Kidney capillary endothelial cell (primary cell): Measurements from ENCODE around the gene LRIG1.

Source experiments
- DNase-seq: peaks from one replicate; pipeline ENCODE4 v3.0.0-alpha.2; 2018; ENCODE audit warnings: low spot score

Gene LRIG1, protein sequence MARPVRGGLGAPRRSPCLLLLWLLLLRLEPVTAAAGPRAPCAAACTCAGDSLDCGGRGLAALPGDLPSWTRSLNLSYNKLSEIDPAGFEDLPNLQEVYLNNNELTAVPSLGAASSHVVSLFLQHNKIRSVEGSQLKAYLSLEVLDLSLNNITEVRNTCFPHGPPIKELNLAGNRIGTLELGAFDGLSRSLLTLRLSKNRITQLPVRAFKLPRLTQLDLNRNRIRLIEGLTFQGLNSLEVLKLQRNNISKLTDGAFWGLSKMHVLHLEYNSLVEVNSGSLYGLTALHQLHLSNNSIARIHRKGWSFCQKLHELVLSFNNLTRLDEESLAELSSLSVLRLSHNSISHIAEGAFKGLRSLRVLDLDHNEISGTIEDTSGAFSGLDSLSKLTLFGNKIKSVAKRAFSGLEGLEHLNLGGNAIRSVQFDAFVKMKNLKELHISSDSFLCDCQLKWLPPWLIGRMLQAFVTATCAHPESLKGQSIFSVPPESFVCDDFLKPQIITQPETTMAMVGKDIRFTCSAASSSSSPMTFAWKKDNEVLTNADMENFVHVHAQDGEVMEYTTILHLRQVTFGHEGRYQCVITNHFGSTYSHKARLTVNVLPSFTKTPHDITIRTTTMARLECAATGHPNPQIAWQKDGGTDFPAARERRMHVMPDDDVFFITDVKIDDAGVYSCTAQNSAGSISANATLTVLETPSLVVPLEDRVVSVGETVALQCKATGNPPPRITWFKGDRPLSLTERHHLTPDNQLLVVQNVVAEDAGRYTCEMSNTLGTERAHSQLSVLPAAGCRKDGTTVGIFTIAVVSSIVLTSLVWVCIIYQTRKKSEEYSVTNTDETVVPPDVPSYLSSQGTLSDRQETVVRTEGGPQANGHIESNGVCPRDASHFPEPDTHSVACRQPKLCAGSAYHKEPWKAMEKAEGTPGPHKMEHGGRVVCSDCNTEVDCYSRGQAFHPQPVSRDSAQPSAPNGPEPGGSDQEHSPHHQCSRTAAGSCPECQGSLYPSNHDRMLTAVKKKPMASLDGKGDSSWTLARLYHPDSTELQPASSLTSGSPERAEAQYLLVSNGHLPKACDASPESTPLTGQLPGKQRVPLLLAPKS

DNA sequence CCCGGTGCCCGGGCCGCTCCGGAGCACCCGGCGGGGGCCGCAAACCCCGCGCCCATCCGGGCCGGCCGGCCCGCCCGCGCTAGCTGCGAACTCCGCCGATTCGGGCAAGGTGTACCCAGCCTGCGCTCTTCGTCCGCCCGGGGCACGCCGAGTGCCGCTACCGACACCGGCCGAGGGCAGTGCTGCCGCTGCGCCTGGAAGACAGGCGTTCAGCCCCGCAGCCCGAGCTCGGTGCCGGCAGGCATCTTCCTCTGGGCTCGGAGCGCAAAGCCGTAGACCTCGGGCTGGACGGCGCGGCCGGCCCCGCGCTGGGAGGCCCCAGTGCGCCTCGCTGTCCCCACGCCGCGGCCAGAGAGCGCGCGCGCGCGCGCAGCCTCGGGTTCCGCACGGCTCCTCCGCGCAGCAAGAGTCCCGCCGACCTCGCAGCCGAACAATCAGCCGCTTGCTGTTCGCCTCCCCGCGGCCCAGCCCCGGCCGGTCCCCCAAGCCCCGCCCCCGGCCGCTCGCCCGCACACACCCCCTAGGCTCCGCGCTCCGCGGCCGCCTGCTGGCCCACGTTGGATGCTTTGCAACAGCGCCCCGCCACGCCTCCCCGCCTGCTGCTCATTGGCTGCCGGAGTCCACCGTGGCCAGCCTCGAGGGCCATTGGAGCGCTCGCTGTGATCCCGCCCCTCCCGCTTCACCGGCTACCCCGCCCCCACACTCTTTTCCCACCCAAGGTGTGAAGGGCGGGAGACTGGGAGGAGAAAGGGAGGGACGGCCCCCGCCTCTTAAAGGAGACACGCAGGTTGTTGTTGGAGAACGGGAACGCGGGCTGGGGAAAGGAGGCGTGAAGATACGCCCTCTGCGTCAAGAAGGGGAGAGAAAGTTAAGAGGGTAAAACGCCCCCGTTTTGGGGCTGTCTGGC, at the start of gene LRIG1:
LRIG1 (minus strand) TSS at position 447 of the 907 bp plus-strand sequence. CDS start 615 bp downstream, outside the sequence.
- DNase-seq: peak; percentile 92

DNA sequence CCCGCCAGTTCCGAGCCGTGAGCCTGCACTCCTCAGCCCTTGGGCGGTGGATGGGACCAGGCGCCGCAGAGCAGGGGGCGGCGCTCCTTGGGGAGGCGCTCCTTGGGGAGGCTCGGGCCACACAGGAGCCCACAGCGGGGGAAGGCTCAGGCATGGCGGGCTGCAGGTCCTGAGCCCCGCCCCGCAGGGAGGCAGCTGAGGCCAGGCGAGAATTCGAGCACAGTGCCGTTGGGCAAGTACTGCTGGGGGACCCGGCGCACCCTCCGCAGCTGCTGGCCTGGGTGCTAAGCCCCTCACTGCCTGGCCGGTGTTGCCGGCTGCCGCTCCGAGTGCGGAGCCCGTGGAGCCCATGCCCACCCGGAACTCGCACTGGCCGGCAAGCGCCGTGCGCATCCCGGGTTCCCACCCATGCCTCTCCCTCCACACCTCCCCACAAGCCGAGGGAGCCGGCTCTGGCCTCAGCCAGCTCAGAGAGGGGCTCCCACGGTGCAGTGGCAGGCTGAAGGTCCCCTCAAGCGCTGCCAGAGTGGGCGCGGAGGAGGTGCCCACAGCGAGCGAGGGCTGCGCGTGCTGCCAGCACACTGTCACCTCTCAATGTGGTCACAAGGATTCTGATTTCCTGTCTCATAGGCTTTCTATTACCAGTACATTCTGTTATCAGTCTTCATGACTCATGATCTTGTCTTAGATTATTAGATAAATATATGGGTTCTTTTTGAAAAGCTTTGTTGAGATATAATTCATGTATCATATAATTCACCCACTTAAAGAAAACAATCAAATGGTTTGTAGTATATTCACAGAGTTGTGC, 44.0 kb upstream of the LRIG1 start:
- DNase-seq: no peak

DNA sequence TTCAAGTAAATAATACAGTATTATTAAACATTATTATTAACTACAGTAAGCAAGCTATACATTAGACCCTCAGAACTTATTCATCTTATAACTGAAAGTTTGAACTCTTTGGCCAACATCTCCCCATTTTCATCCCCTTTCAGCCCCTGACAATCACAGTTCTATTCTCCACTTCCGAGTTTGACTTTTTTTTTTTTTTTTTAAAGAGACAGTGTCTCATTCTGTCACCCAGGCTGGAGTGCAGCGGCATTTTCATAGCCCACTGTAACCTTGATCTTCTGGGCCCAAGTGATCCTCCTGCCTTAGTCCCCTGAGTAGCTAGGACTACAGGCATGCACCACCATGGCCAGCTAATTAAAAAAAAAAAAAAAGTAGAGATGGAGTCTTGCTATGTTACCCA, 41.3 kb upstream of the LRIG1 start:
- no peak for DNase-seq

DNA sequence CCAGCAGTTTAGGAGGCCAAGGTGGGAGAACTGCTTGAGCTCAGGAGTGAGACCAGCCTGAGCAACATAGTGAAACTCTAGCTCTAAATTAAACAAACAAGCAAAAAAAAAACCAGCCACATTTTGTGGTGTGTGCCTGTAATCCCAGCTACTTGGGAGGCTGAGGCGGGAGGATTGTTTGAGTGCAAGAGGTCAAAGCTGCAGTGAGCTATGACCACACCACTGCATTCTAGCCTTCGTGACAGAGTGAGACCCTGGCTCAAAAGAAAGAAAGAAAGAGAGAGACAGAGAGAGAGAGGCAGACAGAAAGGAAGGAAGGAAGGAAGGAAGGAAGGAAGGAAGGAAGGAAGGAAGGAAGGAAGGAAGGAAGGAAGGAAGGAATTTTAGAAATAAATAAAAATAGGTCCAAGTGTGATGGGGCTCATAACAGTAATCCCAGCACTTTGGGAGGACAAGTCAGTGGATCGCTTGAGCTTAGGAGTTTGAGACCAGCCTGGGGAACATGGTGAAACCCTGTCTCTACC, 38.7 kb upstream of the LRIG1 start:
- DNase-seq: no peak

DNA sequence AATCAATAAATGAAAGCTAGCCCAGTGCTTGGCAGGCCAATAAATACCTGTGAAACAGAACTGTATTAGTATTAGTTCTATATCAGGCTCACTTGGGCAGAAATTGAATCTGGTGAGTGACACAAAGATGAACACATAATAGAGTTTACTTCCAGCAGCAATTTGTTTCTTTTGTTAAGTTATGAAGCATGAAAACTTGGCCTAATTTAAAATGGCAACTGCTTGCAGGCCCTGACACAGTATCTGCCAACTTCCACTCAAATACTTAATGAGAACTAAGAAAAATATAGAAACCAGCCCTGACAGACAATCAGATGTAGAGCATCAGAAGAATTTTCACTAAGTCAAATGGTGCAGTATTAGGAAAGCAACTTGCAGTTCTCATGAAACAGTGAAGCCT, 37.6 kb upstream of the LRIG1 start:
- DNase-seq: no peak

DNA sequence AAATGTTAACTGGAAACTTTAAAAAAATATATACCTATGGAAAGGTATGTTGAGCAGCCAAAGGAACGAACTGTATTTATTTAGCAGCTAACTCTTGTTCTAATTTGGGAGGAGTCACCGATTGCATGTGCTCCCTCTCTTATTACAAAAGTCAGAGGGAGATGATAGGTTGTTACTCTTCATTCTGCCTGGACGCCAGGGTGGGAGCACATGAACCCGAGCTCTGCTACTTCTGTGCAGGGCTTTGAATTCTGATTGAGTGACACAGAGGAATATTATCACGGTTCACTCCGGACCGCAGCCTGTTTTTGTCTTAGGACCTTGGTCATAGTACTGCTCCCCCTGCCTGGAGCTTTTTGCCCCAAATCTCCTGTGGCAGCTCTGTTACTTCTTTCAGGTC, 36.9 kb upstream of the LRIG1 start:
- DNase-seq: no peak

DNA sequence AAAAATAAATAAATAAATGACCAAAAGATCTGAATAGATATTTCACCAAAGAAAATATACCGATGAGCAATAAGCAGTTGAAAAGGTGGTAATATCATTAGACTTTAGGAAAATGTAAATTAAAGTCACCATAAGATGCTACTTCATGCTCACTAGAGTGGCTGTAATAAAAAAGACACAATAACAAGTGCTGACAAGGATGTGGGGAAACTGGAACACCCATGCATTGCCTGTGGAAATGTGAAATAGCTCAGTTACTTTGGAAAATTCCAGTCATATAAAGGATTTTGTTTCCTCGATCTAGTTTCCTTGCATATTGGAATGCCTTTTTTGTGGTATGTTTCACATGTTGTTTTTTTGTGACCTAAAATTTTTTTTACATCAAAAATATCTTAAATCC, 36.0 kb upstream of the LRIG1 start:
- DNase-seq: no peak

DNA sequence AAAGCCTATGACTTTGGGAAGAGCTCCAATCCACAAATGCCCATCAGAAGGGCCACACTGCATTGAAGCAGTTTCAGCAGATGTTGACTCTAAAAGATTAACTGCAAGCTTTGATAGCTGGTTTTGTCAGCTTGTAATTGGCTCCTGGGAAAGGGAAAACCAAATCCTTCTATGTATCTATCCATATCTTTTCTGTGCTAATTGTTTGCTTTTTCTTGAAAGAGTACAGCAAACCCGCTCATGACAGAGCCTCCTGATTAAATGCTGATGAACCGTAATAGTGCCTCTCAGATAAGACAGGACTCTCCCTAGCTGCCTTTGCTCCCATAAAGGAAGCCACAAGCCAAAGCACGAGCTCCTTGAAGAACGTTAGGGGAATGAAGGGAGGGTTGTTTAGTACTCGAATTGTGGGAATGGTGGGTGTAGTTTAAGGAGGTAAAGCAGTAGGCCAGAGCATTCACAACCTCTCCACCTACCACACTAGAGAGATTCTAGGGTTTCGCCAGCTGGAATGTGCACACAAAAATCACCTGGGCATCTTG, 33.6 kb upstream of the LRIG1 start:
- DNase-seq: no peak

DNA sequence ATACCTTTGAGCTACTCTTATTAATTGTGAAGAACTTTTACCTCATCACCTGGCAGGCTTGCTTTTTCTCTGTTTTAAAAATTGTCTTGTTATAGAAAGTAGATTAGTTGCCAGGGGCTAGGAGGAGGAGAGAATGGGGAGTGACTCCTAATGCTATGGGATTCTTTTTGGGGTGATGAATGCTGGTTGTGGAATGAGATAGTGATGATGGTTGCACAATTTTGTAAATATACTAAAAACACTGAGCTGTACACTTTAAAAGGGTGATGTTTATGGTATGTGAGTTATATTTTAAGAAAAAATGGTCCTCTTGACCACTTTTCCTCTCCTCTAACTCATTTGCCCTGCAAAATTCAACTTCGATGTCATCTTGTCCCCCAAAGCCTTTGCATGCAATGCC, 31.8 kb upstream of the LRIG1 start:
- DNase-seq: no peak

DNA sequence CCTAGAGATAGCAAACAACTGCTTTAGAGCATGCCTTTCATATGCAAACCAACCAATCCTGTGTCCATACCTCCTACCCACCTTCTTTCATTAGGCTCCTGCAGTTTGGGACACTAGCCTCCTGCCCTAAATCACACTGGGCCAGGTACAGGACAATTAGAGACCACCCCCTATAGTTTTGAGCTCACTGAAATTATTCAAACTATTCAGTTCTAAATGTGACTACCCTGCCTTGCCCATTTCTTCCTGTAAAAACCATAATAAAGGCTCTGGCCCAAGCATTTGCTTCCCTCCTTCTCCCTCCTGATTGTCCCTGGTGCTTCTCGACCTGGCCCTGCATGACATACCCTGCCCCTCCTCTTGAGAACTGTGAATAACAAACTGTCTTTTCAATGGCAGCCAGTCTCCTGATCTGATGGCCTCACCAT, 31.4 kb upstream of the LRIG1 start:
- DNase-seq: no peak

DNA sequence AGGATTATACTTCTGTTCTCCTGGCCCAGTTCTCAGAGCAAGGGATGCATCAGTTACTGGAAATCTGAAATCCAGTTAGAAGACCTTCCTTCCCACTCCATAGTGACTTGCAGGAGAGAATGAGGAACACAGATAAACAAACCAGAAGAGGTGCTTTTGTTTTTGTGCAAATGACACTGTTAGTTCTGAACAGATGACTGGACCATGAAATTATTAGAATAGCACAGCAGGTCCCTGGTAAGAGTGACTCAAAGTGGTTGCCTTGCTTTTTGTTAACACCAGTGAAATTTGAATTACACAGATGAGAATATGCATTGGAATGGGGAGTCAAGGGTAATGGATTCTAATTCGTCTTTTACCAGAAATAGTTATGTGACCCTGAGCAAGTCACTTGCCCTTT, 30.4 kb upstream of the LRIG1 start:
- no peak for DNase-seq

DNA sequence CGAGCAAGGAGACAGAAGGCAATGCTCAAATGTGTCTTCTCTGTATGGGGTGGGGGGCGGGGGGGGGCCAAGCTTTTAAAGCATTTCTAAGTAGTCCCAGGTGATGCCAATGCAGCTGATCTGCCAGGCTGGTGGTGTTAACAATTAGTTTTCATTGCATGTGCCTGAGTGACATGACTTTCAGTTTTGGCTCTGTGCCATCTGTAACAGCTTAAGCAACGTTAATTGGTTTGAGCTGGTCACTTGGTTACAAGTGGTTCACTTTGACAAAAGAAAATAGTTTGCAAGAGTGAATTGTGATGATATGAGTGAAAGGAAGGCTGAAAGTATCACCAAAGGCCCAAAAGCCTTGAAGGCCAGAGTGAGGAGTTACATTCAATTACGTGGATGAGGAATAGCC, 26.4 kb upstream of the LRIG1 start:
- no peak for DNase-seq

DNA sequence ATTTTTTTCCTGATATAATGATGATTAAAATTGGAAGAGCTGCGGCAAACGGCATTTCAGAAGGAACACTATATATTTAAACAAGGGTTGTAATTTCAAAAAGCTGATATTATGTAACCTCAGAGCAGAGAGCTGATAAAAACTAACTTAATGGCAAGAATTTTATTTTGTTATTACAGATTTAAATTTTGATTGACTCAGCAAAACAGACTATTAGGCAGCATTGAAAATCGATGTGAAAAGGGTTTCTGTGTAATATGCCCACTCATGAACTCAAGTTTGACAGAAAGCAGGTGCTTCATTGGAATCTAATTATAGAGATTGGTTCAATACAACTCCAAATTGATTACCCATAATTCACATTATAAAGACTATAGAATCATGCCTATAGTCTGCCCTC, 24.9 kb upstream of the LRIG1 start:
- no peak for DNase-seq

DNA sequence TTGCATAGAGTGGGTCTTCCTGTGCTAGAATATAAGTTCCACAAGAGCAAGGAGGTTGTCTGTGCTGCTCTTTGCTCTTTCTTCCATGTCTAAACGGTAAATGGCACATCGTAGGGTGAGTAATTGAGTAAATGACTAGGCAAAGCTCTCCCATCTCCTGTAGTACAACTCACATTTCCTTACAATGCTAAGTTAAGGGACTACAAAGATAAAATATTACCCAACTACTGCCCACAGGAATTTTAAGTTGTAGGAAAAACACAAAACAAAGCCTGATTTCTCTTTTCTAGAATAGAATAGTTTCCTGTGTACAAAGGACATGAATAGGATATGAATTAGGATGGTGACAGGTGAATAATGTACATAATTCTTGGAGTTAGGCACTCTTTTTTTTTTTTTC, 19.9 kb upstream of the LRIG1 start:
- DNase-seq: no peak

DNA sequence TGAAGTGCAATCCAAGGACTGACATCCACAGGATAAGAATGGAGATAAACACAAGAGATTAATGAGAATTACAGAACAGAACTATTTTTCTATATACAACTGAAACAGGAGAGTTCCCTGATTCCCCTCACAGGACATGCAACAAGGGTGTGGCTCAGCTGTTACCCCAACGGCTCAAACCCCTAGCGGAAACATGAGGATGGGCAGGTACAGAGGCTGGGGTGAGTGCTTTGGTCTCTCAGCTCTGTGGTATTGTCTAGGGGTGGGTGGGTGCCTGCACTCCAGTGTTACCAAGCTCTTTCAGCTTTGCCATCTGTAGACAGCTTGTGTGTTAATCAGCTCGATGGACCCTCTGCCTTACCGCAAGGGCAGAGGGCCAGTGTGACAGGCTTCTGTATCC, 17.8 kb upstream of the LRIG1 start:
- no peak for DNase-seq

DNA sequence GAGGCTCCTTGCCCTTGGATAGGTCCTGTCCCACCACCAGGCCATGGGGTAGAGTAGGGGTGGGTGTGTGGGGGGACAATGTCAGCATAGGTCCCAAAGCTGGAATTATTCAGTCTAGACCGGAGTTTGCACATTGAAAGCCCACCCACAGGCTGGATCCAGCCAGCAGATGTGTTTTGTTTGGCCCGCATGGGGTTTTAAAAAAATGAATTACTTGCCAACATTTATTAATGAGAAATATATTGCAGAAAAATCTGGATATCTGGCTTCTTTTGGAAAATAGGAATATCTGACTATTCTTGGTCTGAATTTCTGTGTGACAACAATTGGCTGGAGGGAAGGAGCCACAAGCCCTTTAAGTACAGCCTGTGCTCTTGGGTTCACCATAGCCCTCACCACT, 17.3 kb upstream of the LRIG1 start:
- DNase-seq: no peak

DNA sequence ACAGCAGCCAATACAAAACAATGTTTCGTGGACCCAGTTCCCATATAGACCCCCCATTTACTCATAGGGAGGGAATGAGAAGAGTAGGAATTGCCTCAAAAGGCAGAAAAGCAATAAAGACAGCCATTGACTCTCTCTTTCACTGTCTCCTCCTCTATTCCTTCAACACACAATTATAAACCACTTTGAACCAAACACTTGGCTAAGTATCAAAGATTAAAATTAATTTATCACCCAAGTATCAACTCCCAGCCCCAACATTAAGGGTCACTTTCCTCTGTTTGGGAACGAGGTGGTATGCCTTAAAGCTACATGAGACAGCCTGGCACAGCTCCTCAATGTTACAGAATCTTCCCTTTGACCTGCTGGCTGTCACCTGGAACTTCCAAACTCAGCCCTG, 16.4 kb upstream of the LRIG1 start:
- DNase-seq: no peak

DNA sequence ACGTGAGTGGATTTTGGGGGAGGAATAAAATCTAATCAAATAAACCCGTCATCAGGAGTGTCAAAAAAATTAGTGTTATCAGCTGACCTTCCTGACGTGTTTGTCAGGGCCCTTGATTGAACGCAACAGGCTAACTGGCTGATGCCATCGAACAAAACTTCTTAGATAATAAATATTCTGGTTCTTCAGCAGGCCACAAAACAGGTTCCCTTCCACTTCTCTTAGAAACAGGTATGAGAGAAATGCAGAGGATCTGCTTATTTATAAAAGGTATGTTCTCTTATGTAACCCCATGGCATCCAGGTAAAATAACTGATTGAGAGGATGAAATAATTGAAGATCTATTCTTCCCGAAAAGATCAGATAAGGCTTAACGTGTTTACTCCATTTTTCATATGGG, 7.6 kb upstream of the LRIG1 start:
- DNase-seq: no peak

DNA sequence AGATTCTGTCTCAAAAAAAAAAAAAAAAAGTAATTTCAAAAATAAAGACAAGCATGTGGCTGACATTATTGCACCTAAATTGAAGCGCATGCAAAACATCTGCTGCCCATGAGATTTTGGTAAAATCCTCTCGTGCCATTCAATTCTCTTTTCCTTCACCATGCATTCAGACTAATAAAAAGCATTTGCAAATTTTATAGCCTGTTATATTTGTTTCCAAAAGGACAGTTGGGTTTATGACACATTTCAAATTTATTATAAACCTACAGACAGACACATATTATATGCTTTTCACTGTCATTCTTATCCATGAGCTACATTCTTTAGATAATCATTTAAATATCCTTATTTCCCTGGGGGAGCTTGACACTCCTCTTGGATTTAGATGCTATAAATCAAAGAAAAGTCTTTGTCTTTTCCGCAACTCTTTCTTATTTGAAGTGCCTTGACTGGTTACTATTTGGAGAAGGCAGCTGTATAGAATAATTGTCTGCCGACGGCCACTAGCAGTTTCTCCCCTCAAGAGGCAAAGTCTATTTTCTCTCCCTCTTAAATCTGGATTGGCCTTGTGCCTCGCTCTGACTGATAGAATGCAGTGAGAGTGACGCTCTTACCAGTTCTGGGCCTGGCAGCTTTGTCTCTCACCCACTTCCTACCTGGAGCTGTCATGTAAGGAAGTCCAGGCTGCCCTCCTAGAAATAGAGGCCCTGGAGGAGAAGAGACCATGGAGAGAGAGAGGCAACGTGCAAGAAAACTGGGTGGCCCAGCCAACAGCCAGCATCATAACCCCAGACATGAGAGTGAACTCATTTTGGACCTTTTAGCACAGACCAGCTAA, 6.8 kb upstream of the LRIG1 start:
- DNase-seq: no peak
